HG02840 (cell line): Measurements from ENCODE around the gene KRT35.

ENCODE experiments used
- ATAC-seq: cut with Tn5 transposase; IDR thresholded peaks from one replicate; pipeline ENCODE4 v1.9.1; 2021; ENCODE audit warnings: mild to moderate bottlenecking, moderate library complexity, moderate number of reproducible peaks; ENCODE audit not compliant: unreplicated experiment, low FRiP score

The KRT35 gene

GRCh38 chr17:41512546-41513167 lies 31.7 kb upstream of the KRT35 start:
- ATAC-seq: no peak

GRCh38 chr17:41511716-41512115 lies 30.8 kb upstream of the KRT35 start:
- ATAC-seq: no peak

- ATAC-seq: no peak
These were observed 30.2 kb upstream of the KRT35 start for GRCh38 chr17:41511116-41511515.

- no peak for ATAC-seq
These were observed 29.5 kb upstream of the KRT35 start for GRCh38 chr17:41510251-41511065.

GRCh38 chr17:41507315-41507880 lies 26.4 kb upstream of the KRT35 start:
- no peak for ATAC-seq

GRCh38 chr17:41505809-41506767 lies 25.1 kb upstream of the KRT35 start:
- ATAC-seq: no peak

- no peak for ATAC-seq
These were observed 24.3 kb upstream of the KRT35 start, which contains the start of gene KRT13 for GRCh38 chr17:41505007-41505808. TSS of gene KRT13 (minus strand) at chr17:41505612. CDS start at chr17:41505550, 62 bp downstream.

- ATAC-seq: no peak
These were observed 23.5 kb upstream of the KRT35 start for GRCh38 chr17:41504246-41504977.

- ATAC-seq: no peak
These were observed 22.3 kb upstream of the KRT35 start for GRCh38 chr17:41503202-41503601.

- no peak for ATAC-seq
These were observed 19.4 kb upstream of the KRT35 start for GRCh38 chr17:41500131-41500911.

GRCh38 chr17:41499714-41500113 lies 18.8 kb upstream of the KRT35 start:
- no peak for ATAC-seq

GRCh38 chr17:41498276-41498675 lies 17.3 kb upstream of the KRT35 start:
- ATAC-seq: no peak

GRCh38 chr17:41496803-41497484 lies 16.0 kb upstream of the KRT35 start:
- ATAC-seq: no peak

GRCh38 chr17:41494524-41494923 lies 13.6 kb upstream of the KRT35 start:
- ATAC-seq: no peak

GRCh38 chr17:41492771-41493170 lies 11.8 kb upstream of the KRT35 start:
- ATAC-seq: no peak

- no peak for ATAC-seq
These were observed 11.4 kb upstream of the KRT35 start for GRCh38 chr17:41492351-41492750.

GRCh38 chr17:41491476-41491875 lies 10.5 kb upstream of the KRT35 start:
- no peak for ATAC-seq
